H9 (cell line): ENCODE results near the gene TOP3B. TPM values are rescaled to one million over a fixed set of nuclear protein-coding genes. Genes with fewer than 3 reads are reported as not detected.

Source experiments
- DNase-seq: peaks from one replicate; pipeline ENCODE4 v3.0.0-alpha.2; 2017
- H2AFZ ChIP-seq: one replicate; pipeline ENCODE4 v1.6.1; 2013; ENCODE audit warnings: mild to moderate bottlenecking, low read length, control low read depth, moderate library complexity
- H2AK5ac ChIP-seq: 2 replicates; pipeline ENCODE4 v1.6.1; 2013; ENCODE audit warnings: low read length, control low read depth, mixed read lengths; ENCODE audit not compliant: insufficient read length
- H2BK120ac ChIP-seq: one replicate; pipeline ENCODE4 v1.6.1; 2013; ENCODE audit warnings: low read depth, mild to moderate bottlenecking, low read length, control low read depth, inconsistent platforms; ENCODE audit not compliant: poor library complexity, severe bottlenecking
- H2BK12ac ChIP-seq: 2 replicates; pipeline ENCODE4 v1.6.1; 2013; ENCODE audit warnings: low read length, control low read depth, mixed read lengths, low read depth; ENCODE audit not compliant: insufficient read length
- H2BK15ac ChIP-seq: 2 replicates; pipeline ENCODE4 v1.6.1; 2013; ENCODE audit warnings: low read depth, low read length, control low read depth
- H2BK20ac ChIP-seq: one replicate; pipeline ENCODE4 v1.6.1; 2013; ENCODE audit warnings: low read depth, mild to moderate bottlenecking, low read length, control low read depth, inconsistent platforms; ENCODE audit not compliant: poor library complexity, severe bottlenecking
- H2BK5ac ChIP-seq: 2 replicates; pipeline ENCODE4 v1.6.1; 2013; ENCODE audit warnings: low read length, control low read depth, mixed read lengths; ENCODE audit not compliant: insufficient read length
- H3K14ac ChIP-seq: 2 replicates; pipeline ENCODE4 v1.6.1; 2013; ENCODE audit warnings: low read length, control low read depth; ENCODE audit not compliant: insufficient read depth
- H3K18ac ChIP-seq: 2 replicates; pipeline ENCODE4 v1.6.1; 2013; ENCODE audit warnings: low read depth, mild to moderate bottlenecking, mixed read lengths, low read length, control low read depth; ENCODE audit not compliant: insufficient read length
- H3K23ac ChIP-seq: 2 replicates; pipeline ENCODE4 v1.6.1; 2013; ENCODE audit warnings: low read length, control low read depth, mixed read lengths, low read depth; ENCODE audit not compliant: insufficient read length
- H3K23me2 ChIP-seq: 2 replicates; pipeline ENCODE4 v1.6.1; 2013; ENCODE audit warnings: low read depth, mild to moderate bottlenecking, mixed read lengths, low read length, control low read depth; ENCODE audit not compliant: insufficient read length, poor library complexity, severe bottlenecking
- H3K27ac ChIP-seq: 2 replicates; pipeline ENCODE4 v1.5.1; 2013; ENCODE audit warnings: low read length, control low read depth, mixed read lengths, low read depth; ENCODE audit not compliant: insufficient read length
- H3K27me3 ChIP-seq: 2 replicates; pipeline ENCODE4 v1.6.1; 2013; ENCODE audit warnings: low read length, control low read depth, inconsistent platforms; ENCODE audit not compliant: insufficient read depth
- H3K4ac ChIP-seq: 2 replicates; pipeline ENCODE4 v1.6.1; 2013; ENCODE audit warnings: low read depth, mild to moderate bottlenecking, control low read depth, inconsistent platforms, low read length, moderate library complexity
- H3K4me1 ChIP-seq: 2 replicates; pipeline ENCODE4 v1.6.1; 2013; ENCODE audit warnings: low read length, control low read depth, inconsistent platforms; ENCODE audit not compliant: insufficient read depth
- H3K4me2 ChIP-seq: 2 replicates; pipeline ENCODE4 v1.6.1; 2013; ENCODE audit warnings: low read length, control low read depth, mixed read lengths; ENCODE audit not compliant: insufficient read length, insufficient read depth
- H3K56ac ChIP-seq: 2 replicates; pipeline ENCODE4 v1.6.1; 2013; ENCODE audit warnings: low read depth, mild to moderate bottlenecking, mixed read lengths, low read length, control low read depth; ENCODE audit not compliant: insufficient read length
- H3K79me1 ChIP-seq: 2 replicates; pipeline ENCODE4 v1.6.1; 2013; ENCODE audit warnings: low read depth, mild to moderate bottlenecking, moderate library complexity, low read length, control low read depth, inconsistent platforms; ENCODE audit not compliant: insufficient read depth, poor library complexity, severe bottlenecking
- H3K79me2 ChIP-seq: 2 replicates; pipeline ENCODE4 v1.6.1; 2013; ENCODE audit warnings: low read length, control low read depth, inconsistent platforms; ENCODE audit not compliant: insufficient read depth
- H3K9ac ChIP-seq: 2 replicates; pipeline ENCODE4 v1.6.1; 2013; ENCODE audit warnings: low read length, control low read depth, mixed read lengths; ENCODE audit not compliant: insufficient read length; ENCODE audit errors: extremely low read depth
- H3K9me3 ChIP-seq: one replicate; pipeline ENCODE4 v1.6.1; 2013; ENCODE audit warnings: low read depth, low read length, inconsistent platforms; ENCODE audit not compliant: control insufficient read depth
- H3T11ph ChIP-seq: one replicate; pipeline ENCODE4 v1.6.1; 2013; ENCODE audit warnings: mild to moderate bottlenecking, low read length, control low read depth, inconsistent platforms
- H4K20me1 ChIP-seq: one replicate; pipeline ENCODE4 v1.6.1; 2013; ENCODE audit not compliant: control insufficient read depth, insufficient read length, insufficient read depth
- H4K5ac ChIP-seq: 2 replicates; pipeline ENCODE4 v1.6.1; 2013; ENCODE audit warnings: low read depth, mild to moderate bottlenecking, mixed read lengths, low read length, control low read depth; ENCODE audit not compliant: insufficient read length
- H4K8ac ChIP-seq: replicated peaks from 2 replicates; pipeline ENCODE4 v1.6.1; 2013; ENCODE audit warnings: low read length, control low read depth, mixed read lengths, low read depth; ENCODE audit not compliant: insufficient read length
- H4K91ac ChIP-seq: 2 replicates; pipeline ENCODE4 v1.6.1; 2013; ENCODE audit warnings: low read depth, mild to moderate bottlenecking, moderate library complexity, mixed read lengths, low read length, control low read depth; ENCODE audit not compliant: insufficient read length
- H3K27ac Mint-ChIP-seq, 3 experiments: 2 replicates in 2 of 3; 3 replicates in 1 of 3; pipeline ENCODE4 v1.8.0; 2020 to 2021; ENCODE audit warnings: mixed read lengths in 3 of 3, mild to moderate bottlenecking in 1 of 3, moderate library complexity in 1 of 3
- H3K27me3 Mint-ChIP-seq: 2 replicates; pipeline ENCODE4 v1.8.0; 2021; ENCODE audit warnings: low read depth, mild to moderate bottlenecking, moderate library complexity, mixed read lengths
- H3K36me3 Mint-ChIP-seq, 3 experiments: 2 replicates in 2 of 3; 3 replicates in 1 of 3; pipeline ENCODE4 v1.8.0; 2020 to 2021; ENCODE audit warnings: low read depth in 3 of 3, mixed read lengths in 3 of 3; ENCODE audit not compliant: insufficient read depth in 1 of 3
- H3K4me1 Mint-ChIP-seq, 2 experiments: 2 replicates each; pipeline ENCODE4 v1.8.0; 2020; ENCODE audit warnings: mixed read lengths in 2 of 2
- H3K4me3 Mint-ChIP-seq, 2 experiments: 2 replicates in 1 of 2; 3 replicates in 1 of 2; pipeline ENCODE4 v1.8.0; 2020 to 2021; ENCODE audit warnings: mild to moderate bottlenecking in 2 of 2, mixed read lengths in 2 of 2, moderate library complexity in 1 of 2
- H3K9me3 Mint-ChIP-seq, 2 experiments: 2 replicates in 1 of 2; 3 replicates in 1 of 2; pipeline ENCODE4 v1.8.0; 2020; ENCODE audit warnings: mild to moderate bottlenecking in 2 of 2, mixed read lengths in 2 of 2, moderate library complexity in 1 of 2
- WGBS: extraction: QIAGEN DNeasy Blood & Tissue Kit; methylation state at CpG from one replicate; pipeline ENCODE4 v1.1.7; 2013; ENCODE audit warnings: missing lambda C conversion rate, low lambda C conversion rate, mixed read lengths; ENCODE audit not compliant: insufficient read length; ENCODE audit errors: extremely low coverage; 5-methylcytosine and 5-hydroxymethylcytosine counted together
- total RNA-seq: library from RNA; stranded (reverse); gene quantifications from 2 replicates; pipeline ENCODE4 v1.2.1, GENCODE V29; 2021
- TF ChIP-seq, protein P1 (sequence below): fragments of 200-600 bp; sonication (generic); conservative IDR thresholded peaks from 3 replicates; pipeline ENCODE4 v1.8.0; 2021; ENCODE audit warnings: antibody characterized with exemption, mild to moderate bottlenecking

The TOP3B gene
- total RNA-seq, 1 experiment from 2014 or later: 55.2 TPM

DNA sequence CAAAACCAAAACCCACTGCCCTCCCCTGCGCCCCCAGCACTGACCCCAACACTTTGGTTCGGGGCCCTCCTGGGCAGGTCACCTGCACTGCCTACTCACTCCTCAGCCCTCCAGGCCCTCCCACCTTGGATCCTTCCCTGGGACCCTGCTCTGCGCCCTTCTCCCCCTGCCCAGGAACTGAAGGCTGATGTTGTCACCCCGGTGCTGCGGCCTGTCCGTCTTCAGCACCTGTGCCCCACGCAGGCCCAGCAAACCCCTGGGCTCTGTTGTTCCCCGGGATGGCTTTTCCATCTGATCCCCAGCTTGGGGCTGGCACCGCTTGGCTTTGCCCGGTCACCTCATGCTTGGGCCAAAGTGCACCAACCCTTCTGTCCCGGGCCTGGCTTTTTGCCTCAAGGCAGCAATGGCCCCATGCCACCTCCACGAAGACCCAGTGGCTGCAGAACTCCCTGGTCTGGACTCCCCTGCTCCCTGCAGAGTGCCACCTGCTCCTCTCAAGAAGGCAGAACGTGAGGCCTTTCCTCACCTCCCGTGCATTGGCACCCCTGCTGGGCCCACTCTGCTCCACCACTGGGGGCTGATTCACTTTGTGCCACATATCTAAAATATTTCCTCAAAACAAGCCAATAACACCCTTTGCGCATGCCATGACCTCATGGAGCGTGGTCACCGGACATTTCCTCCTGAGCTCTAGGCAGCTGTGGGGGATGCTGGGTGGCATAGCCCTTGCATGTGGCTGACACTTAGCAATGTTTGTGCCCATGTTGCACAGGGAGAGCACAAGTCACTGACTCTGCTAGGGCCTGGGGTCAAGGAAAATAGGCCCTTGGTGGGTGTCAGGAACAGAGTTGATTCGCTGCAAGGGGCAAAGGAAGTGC, 38.8 kb downstream of the TOP3B start:
- no peak overlapping the region for H2BK15ac ChIP-seq

More for the DNA sequence above, 38.8 kb downstream of the TOP3B start:
- Histone ChIP-seq H3K27me3 (no peaks in the 10 kb centered on the region), H3K14ac (no peak overlapping the region), H3K18ac (no peak overlapping the region), H3K27ac (no peak overlapping the region), H4K91ac (no peak overlapping the region), H4K8ac (no peak overlapping the region), H2BK20ac (no peak overlapping the region), H3K4ac (no peak overlapping the region), H2BK12ac (no peak overlapping the region), H3K56ac (no peak overlapping the region), H2BK5ac (no peak overlapping the region), H4K20me1 (peaks cover 2% of the 10 kb centered on the region), H2AFZ (no peak overlapping the region), H4K5ac (no peak overlapping the region), H3T11ph (no peak overlapping the region), H3K4me2 (no peak overlapping the region), H3K9me3 (no peaks in the 10 kb centered on the region), H3K4me1 (peaks cover 2% of the 10 kb centered on the region; the same call in 1 of the 2 replicates), H2BK120ac (no peak overlapping the region), H3K23me2 (no peaks in the 10 kb centered on the region), H3K79me1 (no peaks in the 10 kb centered on the region), H3K23ac (no peak overlapping the region), H2AK5ac (no peak overlapping the region), H3K9ac (no peak overlapping the region), H3K79me2 (no peaks in the 10 kb centered on the region)
- peaks cover 2% of the 10 kb centered on the region; the same call in 1 of the 2 replicates for H3K27me3 Mint-ChIP-seq
- TF ChIP-seq, protein P1, sequence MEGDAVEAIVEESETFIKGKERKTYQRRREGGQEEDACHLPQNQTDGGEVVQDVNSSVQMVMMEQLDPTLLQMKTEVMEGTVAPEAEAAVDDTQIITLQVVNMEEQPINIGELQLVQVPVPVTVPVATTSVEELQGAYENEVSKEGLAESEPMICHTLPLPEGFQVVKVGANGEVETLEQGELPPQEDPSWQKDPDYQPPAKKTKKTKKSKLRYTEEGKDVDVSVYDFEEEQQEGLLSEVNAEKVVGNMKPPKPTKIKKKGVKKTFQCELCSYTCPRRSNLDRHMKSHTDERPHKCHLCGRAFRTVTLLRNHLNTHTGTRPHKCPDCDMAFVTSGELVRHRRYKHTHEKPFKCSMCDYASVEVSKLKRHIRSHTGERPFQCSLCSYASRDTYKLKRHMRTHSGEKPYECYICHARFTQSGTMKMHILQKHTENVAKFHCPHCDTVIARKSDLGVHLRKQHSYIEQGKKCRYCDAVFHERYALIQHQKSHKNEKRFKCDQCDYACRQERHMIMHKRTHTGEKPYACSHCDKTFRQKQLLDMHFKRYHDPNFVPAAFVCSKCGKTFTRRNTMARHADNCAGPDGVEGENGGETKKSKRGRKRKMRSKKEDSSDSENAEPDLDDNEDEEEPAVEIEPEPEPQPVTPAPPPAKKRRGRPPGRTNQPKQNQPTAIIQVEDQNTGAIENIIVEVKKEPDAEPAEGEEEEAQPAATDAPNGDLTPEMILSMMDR: no peak
- no peak for DNase-seq
- no CpG with 5 or more reads among the region's 18 CpGs for WGBS
- H3K4me3 Mint-ChIP-seq: no peak overlapping the region
- no peak overlapping the region; a peak in 1 of 7 replicates for H3K27ac Mint-ChIP-seq
- H3K4me1 Mint-ChIP-seq: peaks cover 10 to 20% of the 10 kb centered on the region in 2 experiments
- H3K9me3 Mint-ChIP-seq: no peaks in the 10 kb centered on the region
- peaks cover 6 to 14% (median 10%) of the 10 kb centered on the region in 3 experiments for H3K36me3 Mint-ChIP-seq
